A549 (cell line): ENCODE measurements around the gene TNC. TPM values are rescaled to one million over a fixed set of nuclear protein-coding genes. Genes with fewer than 3 reads are reported as not detected.

Experiments
- ATAC-seq, 2 experiments: fragments of 200-7000 bp in 1 of 2; fragments of >200 bp in 1 of 2; cut with Nextera tagmentation in 1 of 2; cut with Tn5 transposase in 1 of 2; 3 replicates each; pipeline versions ENCODE4 v1.8.0 to v1.9.1; 2018 to 2020; ENCODE audit warnings: mild to moderate bottlenecking in 1 of 2, moderate library complexity in 1 of 2
- CTCF ChIA-PET: fragments of 300-600 bp; sonication (Branson Sonifier 250); formaldehyde crosslinking; extraction: SDS; loops from one replicate; lab custom pipeline; 2021; ENCODE audit warnings: antibody characterized with exemption, inconsistent platforms; lab: Yijun Ruan, JAX
- POLR2A ChIA-PET: fragments of 350-600 bp; formaldehyde crosslinking; extraction: SDS; loops from one replicate; lab custom pipeline; 2021; ENCODE audit warnings: antibody characterized with exemption, inconsistent platforms; lab: Yijun Ruan, JAX
- DNase-seq, 2 experiments: peaks; one replicate each; pipeline versions ENCODE4 v3.0.0 to v3.0.0-alpha.2; 2011 to 2016; ENCODE audit warnings: low read depth in 1 of 2, low spot score in 1 of 2
- FAIRE-seq: peaks from 2 replicates; lab custom pipeline; 2011; peaks lifted over from hg19 to GRCh38; lab: Jason Lieb, UNC
- H3K27ac ChIP-seq, 2 experiments: fragments of >200 bp; sonication (Bioruptor Twin); formaldehyde crosslinking; 3 replicates each; pipeline ENCODE4 v1.5.1; 2016 to 2017
- H3K4me1 ChIP-seq: fragments of >200 bp; sonication (Bioruptor Twin); formaldehyde crosslinking; 3 replicates; pipeline ENCODE4 v1.6.1; 2016
- H3K4me2 ChIP-seq: fragments of >200 bp; sonication (Bioruptor Twin); formaldehyde crosslinking; 3 replicates; pipeline ENCODE4 v1.6.1; 2016
- H3K4me3 ChIP-seq: fragments of >200 bp; sonication (Bioruptor Twin); formaldehyde crosslinking; 3 replicates; pipeline ENCODE4 v1.5.1; 2016
- H3K9me3 ChIP-seq: fragments of >200 bp; sonication (Bioruptor Twin); formaldehyde crosslinking; 3 replicates; pipeline ENCODE4 v1.6.1; 2016
- CBX2 ChIP-seq: fragments of 200-600 bp; sonication (generic); IDR thresholded peaks from 2 replicates; pipeline ENCODE4 v1.6.1; 2016; ENCODE audit warnings: low read depth, mild to moderate bottlenecking, borderline replicate concordance
- CBX8 ChIP-seq: fragments of 200-600 bp; sonication (generic); IDR thresholded peaks from 2 replicates; pipeline ENCODE4 v1.6.1; 2016
- FOSL2 ChIP-seq, 2 experiments: fragments of 450-650 bp in 1 of 2; fragments of >200 bp in 1 of 2; sonication (Bioruptor Twin) in 1 of 2; formaldehyde crosslinking; IDR thresholded peaks; 2 replicates each; pipeline versions ENCODE4 v1.5.0 to v1.6.1; 2016 to 2020; ENCODE audit warnings: mild to moderate bottlenecking in 1 of 2, moderate library complexity in 1 of 2
- HOXB5 ChIP-seq: fragments of 250-450 bp; sonication (Bioruptor Pico); IDR thresholded peaks from 2 replicates; pipeline ENCODE4 v1.5.0; 2020; ENCODE audit warnings: mild to moderate bottlenecking, moderate library complexity
- JUN ChIP-seq, 2 experiments: fragments of >200 bp; sonication (Bioruptor Twin); formaldehyde crosslinking; IDR thresholded peaks; 2 replicates in 1 of 2; 3 replicates in 1 of 2; pipeline ENCODE4 v1.6.1; 2016 to 2017
- JUNB ChIP-seq: fragments of >200 bp; sonication (Bioruptor Twin); formaldehyde crosslinking; IDR thresholded peaks from 2 replicates; pipeline ENCODE4 v1.6.1; 2016
- NFE2L2 ChIP-seq: fragments of 150-350 bp; conservative IDR thresholded peaks from 2 replicates; pipeline ENCODE4 v1.6.1; 2014; ENCODE audit warnings: low read length
- NPAS2 ChIP-seq: fragments of 250-450 bp; sonication (Bioruptor Pico); IDR thresholded peaks from 2 replicates; pipeline ENCODE4 v1.8.0; 2022; ENCODE audit warnings: mild to moderate bottlenecking, moderate library complexity, borderline replicate concordance
- SMC3 ChIP-seq: fragments of >200 bp; sonication (Bioruptor Twin); formaldehyde crosslinking; IDR thresholded peaks from 3 replicates; pipeline ENCODE4 v1.6.1; 2018; ENCODE audit warnings: inconsistent platforms
- SREBF2 ChIP-seq: fragments of 450-650 bp; IDR thresholded peaks from 2 replicates; pipeline ENCODE4 v1.6.1; 2014; ENCODE audit warnings: mild to moderate bottlenecking, moderate library complexity
- TP53 ChIP-seq: fragments of 250-450 bp; sonication (Bioruptor Pico); IDR thresholded peaks from 2 replicates; pipeline ENCODE4 v1.5.0; 2021; ENCODE audit warnings: mild to moderate bottlenecking, moderate library complexity
- WGBS: methylation state at CpG from one replicate; pipeline ENCODE4 v1.1.6; 2017; ENCODE audit errors: missing lambda C conversion rate; 5-methylcytosine and 5-hydroxymethylcytosine counted together
- polyA minus RNA-seq: library from RNA; depleted of rRNA, polyadenylated mRNA; stranded (reverse); fragments of >200 nt; gene quantifications from 2 replicates; pipeline ENCODE4 v1.2.3, GENCODE V29; 2011; rRNA and poly(A)+ RNA removed
- polyA plus RNA-seq, 4 experiments: library from polyadenylated mRNA; depleted of rRNA in 3 of 4; stranded (reverse); fragments of >200 nt; fragmentation: RNase III in 1 of 4; extraction: RNeasy Plus Mini Kit Qiagen cat#74134 plus additional on column Dnase treatment in 1 of 4; gene quantifications; 2 replicates in 3 of 4; 3 replicates in 1 of 4; pipeline ENCODE4 v1.2.3, GENCODE V29; 2011 to 2017
- TF ChIP-seq, protein P1 (sequence below): fragments of 250-450 bp; sonication (Bioruptor Pico); IDR thresholded peaks from 2 replicates; pipeline ENCODE4 v1.5.0; 2020; ENCODE audit warnings: low read depth, mild to moderate bottlenecking, moderate library complexity
- TF ChIP-seq, protein P2 (sequence below): fragments of 200-600 bp; sonication (generic); IDR thresholded peaks from 2 replicates; pipeline ENCODE4 v1.6.1; 2016; ENCODE audit warnings: antibody characterized with exemption, mild to moderate bottlenecking, moderate library complexity

Gene TNC
- polyA plus RNA-seq (2011; rRNA removed) (0.50 and 0.74 TPM in 2 replicates), polyA plus RNA-seq (2017; fragmentation: RNase III; extraction: RNeasy Plus Mini Kit Qiagen cat#74134 plus additional on column Dnase treatment) (0.63 to 0.68 TPM (median 0.67 TPM) in 3 replicates), polyA minus RNA-seq (0.70 and 1.1 TPM in 2 replicates)
- 0.04 and 0.12 TPM in 2 replicates for polyA plus RNA-seq (2012; cell fraction: cytosol; rRNA removed)
- polyA plus RNA-seq (2012; cell fraction: nucleus; rRNA removed): 0.31 and 0.36 TPM in 2 replicates

DNA sequence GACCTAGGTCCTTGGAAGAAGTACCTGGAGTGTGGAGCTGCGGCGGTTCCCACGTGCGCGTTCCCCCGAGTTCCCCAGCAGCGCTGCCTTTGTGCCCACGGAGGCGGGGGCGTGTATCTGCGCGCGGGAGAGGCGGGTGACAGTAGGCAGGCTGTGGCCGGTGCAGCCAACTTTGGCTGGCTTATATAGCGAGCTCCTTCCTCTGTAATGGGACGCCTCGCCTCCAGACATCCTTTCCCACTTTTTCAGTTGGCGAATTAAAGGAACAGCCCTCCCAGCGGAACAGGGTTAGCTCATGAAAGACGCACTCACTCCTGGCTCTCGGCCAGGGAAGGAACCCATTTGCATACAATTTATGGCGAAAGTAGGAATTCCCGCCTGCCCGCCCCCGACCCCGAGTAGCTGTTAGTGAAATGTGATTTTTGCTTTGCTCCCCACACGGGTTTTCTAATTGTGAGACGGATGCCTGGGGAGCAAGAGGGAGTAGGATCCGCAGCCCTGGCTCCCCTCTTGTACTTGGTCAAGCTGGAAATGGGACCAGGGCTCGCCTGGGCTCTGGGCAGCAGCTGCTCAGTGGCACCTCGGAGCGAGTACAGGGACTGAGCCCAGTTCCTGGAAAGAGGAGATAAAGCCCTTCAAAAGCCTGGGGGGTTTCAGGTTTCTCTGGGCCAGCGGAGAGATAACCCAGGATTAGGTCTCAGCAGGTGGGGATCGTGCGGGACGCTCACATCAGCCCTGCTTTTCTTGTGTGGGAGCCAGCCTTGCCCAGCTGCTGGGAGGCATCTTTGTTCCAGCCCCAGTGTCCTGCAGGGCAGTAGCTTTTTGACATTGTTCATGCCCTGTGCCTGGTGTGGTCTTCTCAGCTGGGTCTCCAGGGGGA is at the start of gene TNC:
TSS of gene TNC (minus strand) at position 159 of the 880 bp plus-strand sequence. CDS start 27,139 bp downstream, outside the sequence.
- TF ChIP-seq CBX2 (no peak), JUN (IDR thresholded peaks at IDR 0.05) (no peak), SMC3 (no peak)
- peak; percentile 84 to 87 for ATAC-seq
- ChIA-PET POLR2A (interaction anchor here (0.6 to 1.4 kb wide), 4 partner anchors 12 to 1035 kb away, joined by 3 to 5 read pairs (median 3); partner anchors contain the start of gene PAPPA), CTCF (interaction anchor here (0.6 to 1.1 kb wide), 2 partner anchors 55 to 969 kb away, joined by 4 to 5 read pairs; no protein-coding TSS in a partner anchor)
- peaks cover 21% of the 10 kb centered on the region for H3K4me1 ChIP-seq
- peak within 1 kb of the TSS; percentile 83 for H3K4me2 ChIP-seq
- H3K27ac ChIP-seq: peak within 1 kb of the TSS; percentile 32 to 63; a peak in 4 of 6 replicates
- no peak for FAIRE-seq
- DNase-seq: peak; percentile 8 to 45
- WGBS: 12% methylated on average over 36 of the region's 37 CpGs
- peak within 1 kb of the TSS; percentile 39 for H3K4me3 ChIP-seq
- no peaks in the 10 kb centered on the region for H3K9me3 ChIP-seq

DNA sequence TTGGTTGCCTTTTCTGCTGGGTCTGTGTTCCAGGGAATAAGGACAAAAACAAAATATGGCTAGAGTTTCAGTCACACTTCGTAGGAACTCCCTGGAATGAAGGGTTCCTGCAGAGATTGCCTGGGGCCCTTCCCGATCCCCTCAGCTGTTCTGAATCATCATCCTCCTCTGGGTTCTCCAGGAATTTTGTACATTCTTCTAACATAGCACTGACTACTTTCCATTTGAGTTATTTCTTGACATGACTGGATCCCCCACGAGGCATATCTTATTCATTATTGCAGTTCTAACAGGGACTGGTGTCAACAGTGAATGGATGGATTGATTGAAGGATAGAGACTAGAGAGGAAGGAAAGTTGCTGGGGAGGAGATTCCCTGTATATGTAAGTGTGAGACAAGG is 49.2 kb upstream of the TNC start:
- 10% methylated on average over 3 of the region's 3 CpGs for WGBS
- Histone ChIP-seq H3K4me3 (no peak overlapping the region), H3K27ac (no peak overlapping the region), H3K9me3 (no peaks in the 10 kb centered on the region), H3K4me1 (peaks cover 29% of the 10 kb centered on the region), H3K4me2 (peak overlapping the region; percentile 11; the same call in 2 of the 3 replicates)
- FAIRE-seq: no peak
- peak in 1 of 2 experiments; percentile 53; a peak in 2 of 6 replicates for ATAC-seq
- TF ChIP-seq TP53 (CRISPR knock-in tag): no peak
- TF ChIP-seq FOSL2 (IDR thresholded peaks at IDR 0.05): no peak
- no peak for TF ChIP-seq FOSL2 (CRISPR knock-in tag; IDR thresholded peaks at IDR 0.05)
- TF ChIP-seq, protein P1, sequence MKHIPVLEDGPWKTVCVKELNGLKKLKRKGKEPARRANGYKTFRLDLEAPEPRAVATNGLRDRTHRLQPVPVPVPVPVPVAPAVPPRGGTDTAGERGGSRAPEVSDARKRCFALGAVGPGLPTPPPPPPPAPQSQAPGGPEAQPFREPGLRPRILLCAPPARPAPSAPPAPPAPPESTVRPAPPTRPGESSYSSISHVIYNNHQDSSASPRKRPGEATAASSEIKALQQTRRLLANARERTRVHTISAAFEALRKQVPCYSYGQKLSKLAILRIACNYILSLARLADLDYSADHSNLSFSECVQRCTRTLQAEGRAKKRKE (CRISPR knock-in tag): no peak
- TF ChIP-seq SMC3: no peak
- TF ChIP-seq JUNB: no peak
- ChIA-PET POLR2A (no interaction called here), CTCF (no interaction called here)
- DNase-seq: no peak

DNA sequence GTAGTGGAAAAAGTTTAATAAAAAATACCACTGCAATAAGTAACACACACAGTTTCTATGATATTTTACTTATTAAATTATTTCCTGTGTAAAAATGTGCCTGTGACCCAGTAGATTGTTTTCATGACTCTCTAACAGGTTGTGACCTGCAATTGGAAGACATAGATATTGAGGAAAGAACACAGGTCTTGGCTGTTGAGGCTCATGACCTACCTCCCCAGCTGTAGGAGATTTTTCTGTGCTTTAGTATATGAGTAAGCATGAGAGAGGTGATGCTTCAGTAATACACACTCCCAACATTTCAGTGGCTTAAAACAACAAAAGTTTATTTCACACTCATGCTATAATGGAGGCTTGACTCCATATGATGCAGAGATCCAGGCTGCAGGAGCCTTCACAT is 47.3 kb upstream of the TNC start:
- FAIRE-seq: no peak
- Histone ChIP-seq H3K9me3 (no peaks in the 10 kb centered on the region), H3K4me3 (no peak overlapping the region), H3K4me1 (peaks cover 21% of the 10 kb centered on the region)
- no peak for DNase-seq
- POLR2A ChIA-PET: no interaction called here
- TF ChIP-seq TP53 (CRISPR knock-in tag) (no peak), NPAS2 (CRISPR knock-in tag) (no peak), HOXB5 (CRISPR knock-in tag) (no peak), SREBF2 (no peak), NFE2L2 (no peak), CBX8 (no peak)
- TF ChIP-seq, protein P1 (CRISPR knock-in tag): no peak
- TF ChIP-seq, all 56 proteins: peak for 0
- CTCF ChIA-PET: no interaction called here
- no peak for ATAC-seq
- Histone ChIP-seq H3K4me2 (no peak overlapping the region), H3K27ac (no peak overlapping the region)

DNA sequence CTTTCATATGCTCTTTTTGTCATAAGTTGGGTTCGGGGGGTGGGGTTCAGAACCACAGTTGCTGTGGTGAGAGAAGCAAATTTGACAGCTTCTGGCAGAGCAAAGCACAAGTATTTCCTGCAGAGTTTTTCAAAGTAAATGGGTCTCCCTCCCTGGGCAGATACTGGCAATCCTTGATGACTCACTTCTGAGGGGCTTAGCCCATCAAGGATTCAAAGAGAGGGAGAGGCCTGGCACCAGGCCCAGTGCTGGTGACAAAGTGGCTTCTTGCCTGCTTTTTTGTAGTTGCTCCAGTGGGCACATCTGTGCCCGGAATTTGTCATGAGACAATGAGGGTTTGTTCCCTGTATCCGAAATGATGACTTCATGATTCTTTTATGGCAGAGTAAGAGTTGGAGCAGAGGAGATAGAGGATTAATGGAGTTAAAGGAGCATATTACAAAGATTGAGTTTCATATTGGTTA is 46.6 kb upstream of the TNC start:
- no peak overlapping the region for H3K4me3 ChIP-seq
- H3K4me2 ChIP-seq: peak overlapping the region; percentile 12; the same call in 1 of the 3 replicates
- 0 out of 6 replicates have a peak overlapping the region, but pooled peaks of 1 of the 2 experiments have one; percentile 9 for H3K27ac ChIP-seq
- H3K9me3 ChIP-seq: no peaks in the 10 kb centered on the region
- peaks cover 21% of the 10 kb centered on the region for H3K4me1 ChIP-seq
- ChIA-PET POLR2A (no interaction called here), CTCF (interaction anchor here (0.6 kb wide), 1 partner anchor 131 kb away, joined by 3 read pairs; no protein-coding TSS in a partner anchor)
- no peak for FAIRE-seq
- no peak for DNase-seq
- no peak for TF ChIP-seq JUN (IDR thresholded peaks at IDR 0.05)
- TF ChIP-seq FOSL2 (IDR thresholded peaks at IDR 0.05): no peak
- peak; percentile 22; the same call in 1 of the 2 replicates for TF ChIP-seq FOSL2 (CRISPR knock-in tag; IDR thresholded peaks at IDR 0.05)
- TF ChIP-seq, protein P2, sequence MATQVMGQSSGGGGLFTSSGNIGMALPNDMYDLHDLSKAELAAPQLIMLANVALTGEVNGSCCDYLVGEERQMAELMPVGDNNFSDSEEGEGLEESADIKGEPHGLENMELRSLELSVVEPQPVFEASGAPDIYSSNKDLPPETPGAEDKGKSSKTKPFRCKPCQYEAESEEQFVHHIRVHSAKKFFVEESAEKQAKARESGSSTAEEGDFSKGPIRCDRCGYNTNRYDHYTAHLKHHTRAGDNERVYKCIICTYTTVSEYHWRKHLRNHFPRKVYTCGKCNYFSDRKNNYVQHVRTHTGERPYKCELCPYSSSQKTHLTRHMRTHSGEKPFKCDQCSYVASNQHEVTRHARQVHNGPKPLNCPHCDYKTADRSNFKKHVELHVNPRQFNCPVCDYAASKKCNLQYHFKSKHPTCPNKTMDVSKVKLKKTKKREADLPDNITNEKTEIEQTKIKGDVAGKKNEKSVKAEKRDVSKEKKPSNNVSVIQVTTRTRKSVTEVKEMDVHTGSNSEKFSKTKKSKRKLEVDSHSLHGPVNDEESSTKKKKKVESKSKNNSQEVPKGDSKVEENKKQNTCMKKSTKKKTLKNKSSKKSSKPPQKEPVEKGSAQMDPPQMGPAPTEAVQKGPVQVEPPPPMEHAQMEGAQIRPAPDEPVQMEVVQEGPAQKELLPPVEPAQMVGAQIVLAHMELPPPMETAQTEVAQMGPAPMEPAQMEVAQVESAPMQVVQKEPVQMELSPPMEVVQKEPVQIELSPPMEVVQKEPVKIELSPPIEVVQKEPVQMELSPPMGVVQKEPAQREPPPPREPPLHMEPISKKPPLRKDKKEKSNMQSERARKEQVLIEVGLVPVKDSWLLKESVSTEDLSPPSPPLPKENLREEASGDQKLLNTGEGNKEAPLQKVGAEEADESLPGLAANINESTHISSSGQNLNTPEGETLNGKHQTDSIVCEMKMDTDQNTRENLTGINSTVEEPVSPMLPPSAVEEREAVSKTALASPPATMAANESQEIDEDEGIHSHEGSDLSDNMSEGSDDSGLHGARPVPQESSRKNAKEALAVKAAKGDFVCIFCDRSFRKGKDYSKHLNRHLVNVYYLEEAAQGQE: no peak
- WGBS: 29% methylated on average over 3 of the region's 3 CpGs
- ATAC-seq: no peak
